ENCODE measurements around the gene KLHDC4. TPM values are rescaled to one million over a fixed set of nuclear protein-coding genes. Genes with fewer than 3 reads are reported as not detected.

Gene KLHDC4
- total and polyA plus RNA-seq, 9 of the 15 experiments (the other 6 are each of a cell fraction or from before 2014, with no cell fraction given) = 1.3 to 68.1 (median 32.8) TPM

- TF ChIP-seq POU5F1 (IDR thresholded peaks at IDR 0.05; ENCODE audit: borderline replicate concordance, low read depth, low read length, partially characterized antibody) (no peak), BHLHE40 (IDR thresholded peaks at IDR 0.05; ENCODE audit: low read length) (peak; percentile 13; the same call in 1 of the 2 replicates)
Observed at GRCh38 chr16:87678618-87679017, 87.2 kb downstream of the KLHDC4 start (continued).

GRCh38 chr16:87677830-87678229 is 88.0 kb downstream of the KLHDC4 start:
- ChIA-PET CTCF (ENCODE audit: low intra/inter-chr PET ratio) (no interaction called here), POLR2A (interaction anchor here (0.7 kb wide), 1 partner anchor 274 kb away, joined by 3 read pairs; no protein-coding TSS in a partner anchor)
- Histone ChIP-seq H3K9ac (ENCODE audit: insufficient read depth in 1 of 2, low read depth in 2 of 2, low read length in 2 of 2) (no peak overlapping the region), H4K20me1 (replicated peaks; ENCODE audit: control insufficient read depth, insufficient read depth, low read length) (0 out of 2 replicates have a peak, but pooled peaks cover 7% of the 10 kb centered on the region), H2AFZ (ENCODE audit: low read depth, low read length) (no peak overlapping the region), H3K9me3 (replicated peaks; ENCODE audit: control insufficient read depth, insufficient read depth, low read depth, low read length) (no peaks in the 10 kb centered on the region), H3K27ac (ENCODE audit: extremely low read depth, low read depth, low read length) (no peak overlapping the region), H3K79me2 (ENCODE audit: control insufficient read depth, insufficient read depth, low read length) (no peaks in the 10 kb centered on the region), H3K4me1 (replicated peaks in 1 of 2; ENCODE audit: control insufficient read depth in 2 of 2, insufficient read depth in 2 of 2, low read length in 2 of 2) (peaks cover 0 to 21% of the 10 kb centered on the region in 2 experiments; a peak in 2 of 5 replicates), H3K4me2 (ENCODE audit: insufficient read depth, low read length) (no peak overlapping the region), H3K9me1 (ENCODE audit: control insufficient read depth, insufficient read depth, low read length) (no peaks in the 10 kb centered on the region), H3K36me3 (ENCODE audit: control insufficient read depth, insufficient read depth, low read length) (no peaks in the 10 kb centered on the region), H3K4me3 (no peak overlapping the region), H3K27me3 (ENCODE audit: control insufficient read depth in 2 of 2, insufficient read depth in 2 of 2, low read length in 2 of 2) (peaks cover 26 to 57% of the 10 kb centered on the region in 2 experiments)
- 5% methylated on average over 5 of the region's 5 CpGs for WGBS (ENCODE audit: insufficient coverage, low coverage, missing lambda C conversion rate)
- DNase-seq (ENCODE audit: extremely low read depth in 1 of 4, low spot score in 3 of 4) (no peak), ATAC-seq (no peak), FAIRE-seq (no peak)
- intact Hi-C loops (cut with micrococcal nuclease) = no loop called here
- TF ChIP-seq ZNF121 (CRISPR knock-in tag; conservative IDR thresholded peaks at IDR 0.05) (peak; percentile 56; the same call in 1 of the 2 replicates), ZNF398 (CRISPR knock-in tag; IDR thresholded peaks at IDR 0.05) (no peak)
- in situ Hi-C loops (cut with MboI) = no loop called here
- no TSS peak for BruUV-seq (replicated peaks)
